ENCODE measurements around the gene ATP1A3.
A peak's percentile ranks its signal among the peaks of the same experiment; 100 is the strongest.

ATP1A3 gene

GRCh38 chr19:41984961-41985360 lies 9.1 kb downstream of the ATP1A3 start:
- no peak for DNase-seq (ENCODE audit: low spot score)

- DNase-seq (ENCODE audit: low spot score) = no peak
These were observed 12.3 kb downstream of the ATP1A3 start for GRCh38 chr19:41981724-41982123.

- no peak for DNase-seq (ENCODE audit: low spot score)
These were observed 15.6 kb downstream of the ATP1A3 start for GRCh38 chr19:41978470-41978869.

- no peak for DNase-seq (ENCODE audit: low spot score)
These were observed 16.1 kb downstream of the ATP1A3 start for GRCh38 chr19:41977916-41978315.

GRCh38 chr19:41974652-41975051 lies 19.4 kb downstream of the ATP1A3 start:
- DNase-seq (ENCODE audit: low spot score) = no peak

GRCh38 chr19:41971363-41971762 lies 22.7 kb downstream of the ATP1A3 start:
- no peak for DNase-seq (ENCODE audit: low spot score)

- DNase-seq (ENCODE audit: low spot score) = no peak
These were observed 24.1 kb downstream of the ATP1A3 start for GRCh38 chr19:41969772-41970458.

- no peak for DNase-seq (ENCODE audit: low spot score)
These were observed 25.1 kb downstream of the ATP1A3 start for GRCh38 chr19:41968751-41969595.

GRCh38 chr19:41967054-41967783 lies 26.8 kb downstream of the ATP1A3 start:
- no peak for DNase-seq (ENCODE audit: low spot score)

GRCh38 chr19:41965106-41965505 lies 28.9 kb downstream of the ATP1A3 start:
- no peak for DNase-seq (ENCODE audit: low spot score)

GRCh38 chr19:41960973-41961372 lies 33.1 kb downstream of the ATP1A3 start:
- DNase-seq (ENCODE audit: low spot score) = no peak

GRCh38 chr19:41959056-41960053 lies 34.7 kb downstream of the ATP1A3 start, which contains the start of gene RABAC1:
TSS of gene RABAC1 (minus strand) at chr19:41959321. CDS start at chr19:41959292, 29 bp downstream.
- peak; percentile 97 for DNase-seq (ENCODE audit: low spot score)

- peak; percentile 90 for DNase-seq (ENCODE audit: low spot score)
These were observed 35.5 kb downstream of the ATP1A3 start for GRCh38 chr19:41958367-41959055.

- peak; percentile 88 for DNase-seq (ENCODE audit: low spot score)
These were observed 36.1 kb downstream of the ATP1A3 start for GRCh38 chr19:41957838-41958366.

- DNase-seq (ENCODE audit: low spot score) = no peak
These were observed 36.7 kb downstream of the ATP1A3 start for GRCh38 chr19:41957161-41957837.

- DNase-seq (ENCODE audit: low spot score) = no peak
These were observed 37.4 kb downstream of the ATP1A3 start for GRCh38 chr19:41956621-41957020.

- DNase-seq (ENCODE audit: low spot score) = no peak
These were observed 38.5 kb downstream of the ATP1A3 start for GRCh38 chr19:41955521-41955920.

GRCh38 chr19:41951686-41952172 lies 42.3 kb downstream of the ATP1A3 start:
- peak; percentile 89 for DNase-seq (ENCODE audit: low spot score)

- DNase-seq (ENCODE audit: low spot score) = no peak
These were observed 46.9 kb downstream of the ATP1A3 start for GRCh38 chr19:41947091-41947490.
